ENCODE results near the gene VWA3A. TPM values are rescaled to one million over a fixed set of nuclear protein-coding genes. Genes with fewer than 3 reads are reported as not detected.

VWA3A gene
- total RNA-seq, 1 experiment from 2014 or later, result not detected

- CTCF ChIA-PET, result interaction anchor here (0.5 to 2.8 kb wide), 15 partner anchors 10 to 352 kb away, joined by 3 to 27 read pairs (median 5); no protein-coding TSS in a partner anchor
- intact Hi-C loops (cut with micrococcal nuclease; ENCODE audit: unreplicated experiment) (loop anchor here (2.0 to 5.0 kb wide), 2 partner anchors 92 to 188 kb away; partner anchors contain the start of gene PDZD9), in situ Hi-C loops (cut with HindIII; ENCODE audit: low pct_unique_long_range_greater_than_20kb, low sequenced_read_pairs) (loop anchor here (25.0 kb wide), 1 partner anchor 102 kb away; the partner anchor contains the start of gene VWA3A)
- no TSS peak for BruUV-seq (replicated peaks)
- POLR2A ChIA-PET, result interaction anchor here (0.8 kb wide), 1 partner anchor 90 kb away, joined by 3 read pairs; no protein-coding TSS in a partner anchor
- H3K27me3 ChIP-seq (ENCODE audit: control insufficient read depth, insufficient read depth, low read length), result no peaks in the 10 kb centered on the region
- no peaks in the 10 kb centered on the region for H3K9me3 ChIP-seq (ENCODE audit: control insufficient read depth, insufficient read depth, low read depth, low read length)
- TF ChIP-seq REST (IDR thresholded peaks at IDR 0.05; ENCODE audit: insufficient read depth in 1 of 2, low read depth in 2 of 2, low read length in 1 of 2) (no peak), CTCF (IDR thresholded peaks at IDR 0.05) (peak; percentile 94)
- no peak for DNase-seq (ENCODE audit: low read depth, low spot score)
- no peak overlapping the region for H3K27ac ChIP-seq (ENCODE audit: low read length)
- no peak overlapping the region; a peak in 1 of 4 replicates for H3K4me3 ChIP-seq (ENCODE audit: low read depth in 2 of 2, low read length in 2 of 2)
- ATAC-seq, result peak; percentile 14; the same call in 1 of the 2 replicates
- H3K36me3 ChIP-seq (ENCODE audit: control insufficient read depth, insufficient read depth, low read length), result no peaks in the 10 kb centered on the region
- H3K4me1 ChIP-seq (ENCODE audit: control insufficient read depth, insufficient read depth, low read length), result peaks cover 26% of the 10 kb centered on the region
Measured at GRCh38 chr16:22188595-22189442, 96.5 kb downstream of the VWA3A start.

GRCh38 chr16:22189473-22190080 lies 97.2 kb downstream of the VWA3A start:
- BruUV-seq (replicated peaks), result no TSS peak
- in situ Hi-C loops (cut with HindIII; ENCODE audit: low pct_unique_long_range_greater_than_20kb, low sequenced_read_pairs), result loop anchor here (25.0 kb wide), 1 partner anchor 102 kb away; the partner anchor contains the start of gene VWA3A

More at GRCh38 chr16:22189473-22190080, 97.2 kb downstream of the VWA3A start:
- H3K27ac ChIP-seq (ENCODE audit: low read length), result no peak overlapping the region
- intact Hi-C loops (cut with micrococcal nuclease; ENCODE audit: unreplicated experiment), result loop anchor here (2.0 to 5.0 kb wide), 2 partner anchors 92 to 189 kb away; partner anchors contain the start of gene PDZD9
- peaks cover 26% of the 10 kb centered on the region for H3K4me1 ChIP-seq (ENCODE audit: control insufficient read depth, insufficient read depth, low read length)
- TF ChIP-seq TCF7L2 (IDR thresholded peaks at IDR 0.05; ENCODE audit: low read depth, low read length) (no peak), CTCF (IDR thresholded peaks at IDR 0.05) (no peak), REST (IDR thresholded peaks at IDR 0.05; ENCODE audit: insufficient read depth in 1 of 2, low read depth in 2 of 2, low read length in 1 of 2) (no peak), POLR2AphosphoS5 (IDR thresholded peaks at IDR 0.05; ENCODE audit: low read depth, low read length) (no peak), SIN3A (IDR thresholded peaks at IDR 0.05; ENCODE audit: borderline replicate concordance, insufficient read depth, low read depth, low read length) (no peak)
- POLR2A ChIA-PET, result no interaction called here
- CTCF ChIA-PET, result interaction anchor here (0.6 to 2.8 kb wide), 7 partner anchors 90 to 351 kb away, joined by 5 to 27 read pairs (median 7); no protein-coding TSS in a partner anchor
- no peaks in the 10 kb centered on the region for H3K9me3 ChIP-seq (ENCODE audit: control insufficient read depth, insufficient read depth, low read depth, low read length)
- DNase-seq (ENCODE audit: low read depth, low spot score) (no peak), ATAC-seq (no peak)
- H3K4me3 ChIP-seq (ENCODE audit: low read depth in 2 of 2, low read length in 2 of 2), result peak overlapping the region; percentile 61 to 65
- no peaks in the 10 kb centered on the region for H3K36me3 ChIP-seq (ENCODE audit: control insufficient read depth, insufficient read depth, low read length)
- no peaks in the 10 kb centered on the region for H3K27me3 ChIP-seq (ENCODE audit: control insufficient read depth, insufficient read depth, low read length)

Data from Panc1 (cell line).